Measurements from ENCODE around the gene UIMC1.

GRCh38 chr5:176876506-176877431 is 129.8 kb downstream of the UIMC1 start:
- TF ChIP-seq ARID3A (IDR thresholded peaks at IDR 0.05; ENCODE audit: low read depth, low read length): no peak
- TF ChIP-seq HES4 (CRISPR knock-in tag; IDR thresholded peaks at IDR 0.05; ENCODE audit: borderline replicate concordance): no peak
- TF ChIP-seq SMC3 (IDR thresholded peaks at IDR 0.05; ENCODE audit: low read length): no peak
- TF ChIP-seq KDM5A (IDR thresholded peaks at IDR 0.05; ENCODE audit: borderline replicate concordance, low read length): no peak
- no peak for TF ChIP-seq ARID2 (CRISPR knock-in tag; IDR thresholded peaks at IDR 0.05; ENCODE audit: borderline replicate concordance)
- no peak for TF ChIP-seq MYC (CRISPR knock-in tag; IDR thresholded peaks at IDR 0.05; ENCODE audit: borderline replicate concordance)
- TF ChIP-seq ZNF367 (CRISPR knock-in tag; IDR thresholded peaks at IDR 0.05; ENCODE audit: borderline replicate concordance): no peak
- no peak for TF ChIP-seq CCDC6 (CRISPR knock-in tag; IDR thresholded peaks at IDR 0.05)
- no peak for TF ChIP-seq SRSF1 (optimal IDR thresholded peaks at IDR 0.05; ENCODE audit: low read depth, low read length)
- TF ChIP-seq CTCF (CRISPR knock-in tag; IDR thresholded peaks at IDR 0.05): no peak
- no peak for TF ChIP-seq ZNF513 (CRISPR knock-in tag; conservative IDR thresholded peaks at IDR 0.05)
